ENCODE results near the gene HIVEP2. TPM values are rescaled to one million over a fixed set of nuclear protein-coding genes. Genes with fewer than 3 reads are reported as not detected.

The HIVEP2 gene
- total and polyA plus RNA-seq, 2 of the 4 experiments (the other 2 are of a cell fraction), result 4.3 to 11.3 TPM

- ATAC-seq (ENCODE audit: low read depth) (no peak), DNase-seq (no peak)
- no peak overlapping the region for H2AK9ac ChIP-seq (replicated peaks; ENCODE audit: low read depth, low read length, poor library complexity)
- CTCF ChIA-PET, result no interaction called here
- no peak overlapping the region for H4K91ac ChIP-seq (ENCODE audit: insufficient read depth, low read depth, low read length)
- H3K79me1 ChIP-seq (ENCODE audit: low read depth in 1 of 2, low read length in 2 of 2), result 0 out of 4 replicates have a peak, but pooled peaks cover 0 to 2% of the 10 kb centered on the region in 2 experiments
- no peak overlapping the region for H3K23ac ChIP-seq (ENCODE audit: low read depth, low read length)
- no peaks in the 10 kb centered on the region for H3K9me1 ChIP-seq (ENCODE audit: insufficient read depth, low read length)
- H3K4me2 ChIP-seq (ENCODE audit: low read depth, low read length), result no peak overlapping the region
- H3K27me3 ChIP-seq (ENCODE audit: control insufficient read depth, insufficient read depth, low read length), result no peaks in the 10 kb centered on the region
- H3K36me3 ChIP-seq (ENCODE audit: control insufficient read depth, insufficient read depth, low read length), result no peaks in the 10 kb centered on the region
- no peak overlapping the region for H2AFZ ChIP-seq (replicated peaks; ENCODE audit: low read length, poor library complexity)
- no peak for TF ChIP-seq USF2 (IDR thresholded peaks at IDR 0.05; ENCODE audit: low read depth, low read length)
- no peak for TF ChIP-seq NFE2L2 (IDR thresholded peaks at IDR 0.05; ENCODE audit: low read depth, low read length)
- TF ChIP-seq MAFK (IDR thresholded peaks at IDR 0.05; ENCODE audit: low read depth, low read length), result no peak
- TF ChIP-seq MXI1 (IDR thresholded peaks at IDR 0.05; ENCODE audit: borderline replicate concordance, low read depth, low read length), result no peak
- TF ChIP-seq BHLHE40 (IDR thresholded peaks at IDR 0.05; ENCODE audit: low read depth, low read length), result no peak
- TF ChIP-seq ELK1 (IDR thresholded peaks at IDR 0.05; ENCODE audit: borderline replicate concordance, low read depth, low read length), result no peak
- TF ChIP-seq SMC3 (IDR thresholded peaks at IDR 0.05; ENCODE audit: low read depth, low read length), result no peak
- H3K4ac ChIP-seq (ENCODE audit: low read depth, low read length), result no peak overlapping the region
- POLR2A ChIA-PET (ENCODE audit: unreplicated experiment), result interaction anchor here (0.6 kb wide), 1 partner anchor 734 kb away, joined by 5 read pairs; no protein-coding TSS in a partner anchor
- in situ Hi-C loops (cut with MboI; ENCODE audit: low sequenced_read_pairs) (loop anchor here (5.0 kb wide), 1 partner anchor 258 kb away; no protein-coding TSS in a partner anchor), intact Hi-C loops (cut with micrococcal nuclease) (no loop called here), dilution Hi-C loops (cut with HindIII; ENCODE audit: low sequenced_read_pairs, unreplicated experiment) (no loop called here)
- H3K27ac ChIP-seq (ENCODE audit: insufficient read depth, low read length), result no peak overlapping the region
- 100% methylated on average over 1 of the region's 1 CpG; no CpG with 5 or more reads in 1 of the 2 experiments for WGBS, 2 experiments (ENCODE audit: extremely low coverage in 2 of 2, insufficient read length in 1 of 2)
- no peak overlapping the region for H4K5ac ChIP-seq (ENCODE audit: low read depth, low read length)
- H3K18ac ChIP-seq (ENCODE audit: low read depth, low read length), result no peak overlapping the region
- no peaks in the 10 kb centered on the region for H3K4me1 ChIP-seq (ENCODE audit: control insufficient read depth, insufficient read depth, low read length)
- H3K56ac ChIP-seq (ENCODE audit: extremely low read depth, insufficient read depth, low read length), result no peak overlapping the region
- no peak overlapping the region for H2BK120ac ChIP-seq (ENCODE audit: low read depth, low read length)
- no peak overlapping the region for H3K4me3 ChIP-seq (ENCODE audit: insufficient read depth, low read depth, low read length)
- H2BK20ac ChIP-seq (ENCODE audit: low read depth, low read length), result no peak overlapping the region
- no TSS peak for BruUV-seq (replicated peaks)
- H3K14ac ChIP-seq (replicated peaks; ENCODE audit: low read depth, low read length), result no peak overlapping the region
- H4K8ac ChIP-seq (ENCODE audit: low read depth in 2 of 2, low read length in 2 of 2), result no peak overlapping the region
- H3K9me3 ChIP-seq (ENCODE audit: control insufficient read depth, insufficient read depth, low read length), result no peaks in the 10 kb centered on the region
- no peak overlapping the region for H2AK5ac ChIP-seq (ENCODE audit: low read depth, low read length)
- no peak overlapping the region for H2BK5ac ChIP-seq (ENCODE audit: low read depth, low read length, poor library complexity, severe bottlenecking)
- H3K9ac ChIP-seq (ENCODE audit: low read depth, low read length), result no peak overlapping the region
- H4K20me1 ChIP-seq (ENCODE audit: insufficient read depth, low read length), result no peaks in the 10 kb centered on the region
- no peak overlapping the region for H2BK15ac ChIP-seq (ENCODE audit: low read depth, low read length)
These were observed 5.3 kb upstream of the HIVEP2 start for GRCh38 chr6:142950291-142950690.
